Stimulated activated CD4-positive, alpha-beta T cell treated with anti-CD3 and anti-CD28 coated beads, Interleukin-2, amount 100 ng/mL, for 4 hours (primary cell): Measurements from ENCODE around the gene ATP5MC2.
"Not testable (repeated sequence)": the region's sequence is repeated elsewhere in the genome, so short reads cannot be mapped to it uniquely, and the experiment has no call there.

Experiments used
- DNase-seq: peaks from one replicate; pipeline ENCODE4 v3.0.0-alpha.2; 2020; ENCODE audit warnings: low read depth

The ATP5MC2 gene

DNA sequence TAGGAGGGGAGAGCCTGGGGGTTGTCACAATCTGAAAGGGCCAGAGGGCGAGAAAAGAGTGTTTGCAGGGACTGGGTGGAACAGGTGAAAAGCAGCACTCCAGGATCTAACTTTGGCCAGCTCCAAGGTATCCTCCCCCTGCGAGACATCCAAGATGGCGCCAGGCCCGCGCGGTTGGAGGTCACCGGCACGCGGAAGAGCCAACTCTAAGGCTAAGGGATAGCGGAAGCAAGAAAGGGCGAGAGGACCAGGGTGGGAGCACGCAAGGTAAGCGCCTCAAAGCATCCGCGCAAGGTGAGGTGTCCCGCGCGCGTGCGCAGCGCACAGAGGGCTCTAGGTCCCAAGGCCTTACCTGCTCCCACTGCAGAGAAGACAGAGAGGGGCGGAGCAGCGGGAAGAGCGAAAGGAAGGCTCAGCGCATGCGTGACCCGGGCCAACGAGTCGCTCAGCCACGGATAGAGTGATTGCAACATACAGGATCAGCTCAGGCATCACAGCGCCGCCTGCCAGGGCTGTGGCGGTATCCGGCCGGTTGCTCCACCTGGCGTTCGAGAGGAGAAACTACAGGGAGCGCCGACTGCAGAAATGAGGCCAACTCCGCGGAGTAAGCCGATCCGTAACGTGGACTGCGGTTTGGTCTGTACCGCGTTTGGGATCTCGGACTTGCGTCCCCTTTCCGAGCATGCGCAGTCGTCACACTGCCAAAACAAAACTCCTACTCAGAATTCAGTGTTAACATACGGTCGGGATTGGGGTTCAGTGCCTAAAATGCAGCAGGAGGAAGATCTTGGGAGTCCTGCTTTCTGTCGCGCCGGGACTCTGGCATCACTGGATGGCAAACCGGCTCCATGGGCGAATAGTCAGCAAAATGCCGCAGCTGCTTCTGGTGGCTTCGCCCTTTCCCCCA is at the start of gene ATP5MC2:
TSS of gene ATP5MC2 (minus strand) at position 383 of the 907 bp plus-strand sequence. CDS start 3,469 bp downstream, outside the sequence.
- peak; percentile 96 for DNase-seq

DNA sequence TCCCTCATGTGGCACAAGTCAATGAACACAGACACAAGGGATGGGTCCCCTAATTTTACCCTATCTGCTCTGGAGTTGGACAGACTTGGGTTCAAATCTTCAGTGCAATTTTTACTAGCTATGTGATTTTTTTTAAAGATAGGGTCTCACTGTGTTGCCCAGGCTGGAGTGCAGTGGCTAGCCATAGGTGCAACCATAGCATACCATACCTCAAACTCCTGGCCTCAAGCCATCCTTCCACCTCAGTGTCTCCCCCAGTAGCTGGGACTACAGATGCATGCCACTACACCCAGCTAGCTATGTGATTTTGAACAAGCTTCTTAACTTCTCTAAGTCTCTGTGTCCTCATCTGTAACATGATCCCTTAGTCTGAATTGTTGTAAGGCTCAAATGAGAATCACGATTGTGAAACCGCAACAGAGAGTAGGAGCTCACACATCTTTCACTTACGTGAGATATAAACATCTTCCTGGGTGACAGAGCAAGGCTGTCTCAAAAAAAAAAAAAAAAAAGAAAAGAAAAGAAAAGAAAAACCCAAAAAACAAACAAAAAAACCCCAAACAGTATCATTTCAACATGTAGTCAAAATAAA is 46.7 kb upstream of the ATP5MC2 start:
- no peak for DNase-seq

DNA sequence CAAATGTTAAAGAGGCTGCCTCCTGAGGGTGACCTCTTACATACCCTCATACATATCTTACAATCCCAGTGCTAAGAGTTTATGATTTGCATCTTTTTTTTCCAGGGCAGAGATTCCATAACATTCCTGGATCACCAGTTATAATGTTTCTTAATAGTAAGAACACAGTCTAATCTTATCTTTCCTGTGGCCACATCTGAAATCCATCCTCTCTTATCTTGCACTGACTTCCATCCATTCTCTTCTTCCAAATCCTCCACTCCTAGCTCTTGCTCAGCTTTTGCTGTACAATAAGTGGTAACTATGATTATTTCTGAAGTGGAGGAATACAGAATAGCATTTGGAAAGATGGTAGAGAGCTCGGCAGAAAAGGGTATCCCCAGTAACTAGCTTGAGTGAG is 45.1 kb upstream of the ATP5MC2 start:
- no peak for DNase-seq

DNA sequence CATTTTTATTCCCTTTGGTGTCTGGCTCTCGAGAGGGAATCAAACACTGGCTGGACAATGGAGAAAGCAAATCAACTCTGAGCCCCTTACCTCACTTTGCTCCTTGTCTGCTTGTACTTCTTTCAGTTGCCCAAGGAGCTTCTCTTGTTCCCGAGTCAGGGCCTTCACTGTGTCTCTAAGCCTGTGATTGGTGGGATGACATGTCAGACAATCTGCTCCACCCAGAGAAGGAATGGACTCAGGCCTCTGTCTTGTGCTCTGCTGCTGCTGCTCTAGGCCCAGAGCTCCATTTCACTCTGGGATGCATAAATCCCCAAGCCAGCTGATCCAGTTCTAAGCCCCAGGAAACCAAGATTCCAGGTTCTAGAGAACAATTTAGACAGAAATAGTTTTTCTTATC is 43.8 kb upstream of the ATP5MC2 start:
- no peak for DNase-seq

DNA sequence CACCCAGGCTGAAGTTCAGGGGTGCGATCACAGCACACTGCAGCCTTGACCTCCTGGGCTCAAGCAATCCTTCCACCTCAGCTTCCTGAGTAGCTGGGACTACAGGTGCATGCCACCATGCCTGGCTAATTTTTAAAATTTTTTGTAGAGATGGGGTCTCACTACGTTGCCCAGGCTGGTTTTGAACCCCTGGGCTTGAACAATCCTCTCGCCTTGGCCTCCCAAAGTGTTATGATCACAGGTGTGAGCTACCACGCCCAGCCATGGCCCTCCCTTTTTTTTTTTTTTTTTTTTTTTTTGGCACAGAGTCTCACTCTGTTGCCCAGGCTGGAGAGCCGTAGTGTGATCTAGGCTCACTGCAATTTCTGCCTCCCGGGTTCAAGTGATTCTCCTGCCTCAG is 42.7 kb upstream of the ATP5MC2 start:
- DNase-seq: not testable (repeated sequence)

DNA sequence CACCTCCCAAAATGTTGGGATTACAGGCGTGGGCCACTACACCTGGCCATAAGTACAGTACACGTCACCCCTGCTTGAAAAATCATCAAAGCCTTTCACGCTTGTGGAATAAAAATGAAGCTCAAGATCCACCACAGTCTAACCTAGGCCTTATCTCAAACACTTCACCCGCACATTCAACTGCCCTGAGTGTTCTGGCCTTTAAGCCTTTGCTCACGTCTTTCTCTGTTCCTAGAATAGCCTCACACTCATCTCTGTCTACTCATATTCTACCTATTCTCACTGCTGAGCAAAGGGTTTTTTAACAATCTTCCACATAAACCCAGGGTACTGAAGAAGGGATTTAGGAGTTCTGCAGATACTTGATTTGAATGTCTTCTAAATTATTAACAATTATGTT is 41.4 kb upstream of the ATP5MC2 start:
- no peak for DNase-seq

DNA sequence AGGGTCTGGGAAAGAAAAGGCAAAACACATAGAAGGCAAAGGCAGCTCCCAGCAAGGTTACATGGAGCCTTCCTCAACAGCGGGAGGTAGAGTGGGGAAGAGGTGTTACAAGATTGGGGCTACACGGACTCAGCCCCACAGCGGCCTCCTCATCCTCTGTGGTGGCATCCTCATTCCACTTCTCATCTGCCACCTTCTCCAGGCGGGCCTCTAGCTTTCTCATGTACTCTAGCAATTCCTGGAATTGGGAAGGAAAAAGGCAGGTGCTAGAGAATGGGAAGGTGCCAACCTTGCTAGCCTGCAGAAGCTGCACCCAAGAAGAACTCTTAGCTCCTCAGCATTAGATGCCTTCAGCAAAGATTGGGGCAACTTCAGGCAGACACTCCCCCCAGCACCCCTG is 38.1 kb upstream of the ATP5MC2 start:
- DNase-seq: no peak

DNA sequence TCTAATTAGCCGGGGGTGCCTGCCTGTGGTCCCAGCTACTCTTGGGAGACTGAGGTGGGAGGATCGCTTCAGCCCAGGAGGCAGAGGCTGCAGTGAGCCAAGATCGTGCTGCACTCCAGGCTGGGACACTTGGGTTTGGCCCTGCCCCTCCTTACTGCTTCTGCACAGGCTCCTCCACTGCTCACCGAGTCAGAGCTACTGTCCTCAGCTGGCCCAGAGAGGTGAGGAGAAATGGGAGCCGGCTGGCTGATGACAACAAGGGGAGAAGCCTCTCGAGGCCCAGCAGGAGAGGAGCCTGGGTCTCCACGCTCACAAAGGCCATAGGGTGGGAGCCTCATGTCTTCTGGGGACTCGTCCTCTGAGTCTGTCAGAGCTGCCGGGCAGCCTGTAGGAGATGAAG is 37.6 kb upstream of the ATP5MC2 start:
- no peak for DNase-seq

DNA sequence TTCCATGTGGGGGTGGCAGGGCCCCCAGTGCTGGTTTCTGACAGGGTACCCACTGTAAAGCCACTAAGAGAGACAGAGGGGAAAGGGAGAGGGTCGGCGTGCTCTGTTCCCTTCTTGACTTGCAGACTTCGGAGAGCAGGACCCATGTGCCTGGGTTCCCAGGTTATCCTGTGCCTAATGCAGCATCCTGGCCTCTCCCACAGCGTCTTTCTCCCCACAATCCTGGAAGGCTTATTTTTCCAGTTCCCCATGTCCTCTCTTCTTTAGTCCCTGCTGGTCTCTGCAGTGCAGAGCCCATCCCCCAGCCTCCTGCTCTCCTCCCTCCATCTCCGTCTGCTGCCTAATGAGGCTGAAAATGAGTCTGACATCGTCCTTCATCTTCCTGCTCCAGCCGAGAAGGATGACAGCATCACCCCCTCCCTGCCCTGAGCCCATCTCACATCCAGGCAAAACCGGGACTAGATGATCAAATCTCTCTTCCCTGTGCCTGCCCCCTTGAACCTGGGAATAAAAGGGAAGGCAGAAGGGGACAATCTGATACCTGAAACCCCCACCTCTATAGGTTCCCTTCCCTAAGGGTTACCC is 36.3 kb upstream of the ATP5MC2 start:
- DNase-seq: no peak

DNA sequence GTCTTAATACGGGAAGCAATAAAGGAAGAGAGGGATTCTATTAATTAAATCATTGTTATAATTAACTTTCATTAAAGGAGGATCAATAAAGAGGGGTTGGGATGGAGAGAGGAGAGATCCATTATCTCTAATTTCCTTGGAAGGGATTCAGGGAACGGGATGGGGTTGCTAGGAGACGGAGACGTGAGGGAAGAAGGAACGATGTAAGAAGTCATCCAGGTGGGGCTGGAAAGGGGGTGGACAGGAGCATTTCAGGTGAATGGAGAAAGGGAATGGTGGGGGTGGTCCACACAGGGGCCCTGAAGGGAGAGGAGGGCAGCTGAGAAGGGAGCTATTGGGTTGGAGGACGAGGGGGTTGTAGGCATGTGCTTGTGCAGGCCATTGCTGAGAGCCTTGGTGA is 34.2 kb upstream of the ATP5MC2 start:
- DNase-seq: no peak

DNA sequence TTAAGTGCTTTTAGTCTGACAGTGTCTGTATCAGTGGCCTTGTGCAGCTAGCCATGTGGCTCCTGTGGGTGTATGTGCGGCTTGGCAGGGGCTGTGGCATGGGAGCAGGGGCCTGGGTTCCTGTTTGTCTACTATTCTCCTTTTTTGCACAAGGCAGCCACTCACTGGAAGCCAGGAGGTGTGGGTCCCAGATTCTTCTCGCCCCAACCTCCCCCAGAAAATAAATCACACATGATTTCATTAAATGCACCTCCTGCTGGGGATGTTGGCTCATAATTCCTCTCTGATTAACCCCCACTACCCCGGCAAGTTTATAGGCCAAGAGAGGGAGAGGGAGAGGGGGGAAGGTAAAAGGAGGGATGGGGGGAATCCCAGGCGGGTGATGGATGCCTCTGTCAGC is 33.8 kb upstream of the ATP5MC2 start:
- DNase-seq: no peak

DNA sequence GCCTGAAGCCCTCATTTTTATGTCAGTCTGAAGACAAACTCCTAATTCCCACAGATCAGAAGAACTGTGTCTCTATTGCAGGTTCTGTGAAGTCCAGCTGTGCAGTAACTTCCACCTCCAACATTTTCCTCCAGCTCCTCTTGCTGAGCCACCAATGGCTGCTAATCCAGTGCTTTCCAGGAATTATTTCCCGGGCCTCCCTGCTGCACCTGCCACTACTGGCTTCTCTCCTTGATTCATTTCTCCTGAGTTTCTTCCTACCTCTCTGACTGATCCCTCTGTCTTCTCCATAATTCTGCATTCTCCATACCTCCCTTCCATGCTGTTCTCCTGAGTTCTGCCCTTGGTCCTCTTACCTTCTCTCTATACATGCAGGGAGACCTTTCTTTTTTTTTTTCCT is 30.2 kb upstream of the ATP5MC2 start:
- DNase-seq: no peak

DNA sequence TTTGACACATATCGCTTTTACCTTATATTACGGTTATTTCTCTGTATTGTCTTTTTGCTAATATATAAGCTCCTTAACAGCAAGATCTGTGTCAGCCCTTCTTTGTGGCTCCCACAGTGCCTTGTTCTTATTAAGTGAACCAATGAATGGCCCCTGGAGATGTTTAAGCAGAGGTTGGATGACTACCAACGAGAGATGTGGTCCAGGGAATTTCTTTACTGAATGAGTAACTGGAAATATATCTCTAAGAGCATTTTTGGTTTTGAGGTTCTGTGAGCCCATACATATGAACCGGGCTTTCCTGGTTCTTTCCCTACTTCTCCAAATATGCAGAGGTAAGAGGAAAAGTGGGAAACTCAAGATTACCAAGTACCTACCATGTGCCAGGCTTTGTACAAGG is 27.9 kb upstream of the ATP5MC2 start:
- DNase-seq: no peak

DNA sequence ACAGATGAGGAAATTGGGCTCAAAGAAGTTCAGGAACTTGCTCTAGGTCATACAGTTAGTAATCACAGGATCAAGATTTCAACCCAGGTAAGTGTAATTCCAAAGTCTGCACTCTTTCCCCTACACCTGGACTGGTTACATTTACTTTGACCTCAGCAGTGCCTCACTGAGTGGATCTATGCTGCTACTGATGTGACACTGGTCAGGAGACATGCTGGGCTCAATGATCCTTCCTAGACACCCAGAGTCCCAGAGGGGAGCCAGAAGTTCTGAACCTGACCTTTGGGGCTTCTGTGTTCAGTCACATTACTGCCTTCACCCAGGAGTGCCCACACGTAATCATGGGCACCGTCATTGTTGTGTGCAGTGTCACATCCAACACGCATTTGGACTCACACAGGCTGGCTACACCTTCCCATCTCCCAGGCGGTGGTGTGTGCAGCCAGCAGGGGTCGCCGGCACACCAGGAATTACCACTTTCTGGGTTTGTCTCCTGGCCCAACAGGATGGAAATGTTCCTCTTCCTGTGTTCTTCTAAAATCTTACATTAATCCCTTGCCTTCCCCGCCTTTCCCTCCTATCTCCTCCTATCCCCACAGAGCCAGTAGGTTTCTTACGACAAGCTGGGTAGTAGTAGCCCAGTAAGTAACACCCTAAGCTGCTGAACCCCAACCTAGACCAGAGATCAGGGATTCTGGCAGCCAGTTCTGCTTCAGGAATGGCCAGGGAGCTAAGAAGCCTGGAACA is 25.8 kb upstream of the ATP5MC2 start:
- peak; percentile 63 for DNase-seq

DNA sequence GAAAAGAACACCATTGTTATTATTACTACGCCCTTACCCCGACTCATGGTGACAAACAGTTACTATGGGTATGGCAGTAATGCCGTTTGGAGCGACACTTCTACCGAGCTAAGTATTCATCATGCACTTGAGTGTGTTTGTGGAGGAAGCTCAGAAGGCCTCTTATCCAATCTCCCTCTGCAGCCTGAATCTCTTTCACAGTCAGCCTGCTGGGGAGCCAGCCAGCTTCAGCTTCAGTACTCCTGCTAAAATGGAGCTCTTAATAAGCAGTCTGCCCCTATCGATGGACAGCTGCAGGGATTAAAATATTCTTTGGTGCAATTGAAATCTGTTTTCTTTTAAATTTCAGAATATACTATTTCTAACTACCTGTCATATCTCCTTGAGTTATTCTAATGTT is 24.7 kb upstream of the ATP5MC2 start:
- no peak for DNase-seq

DNA sequence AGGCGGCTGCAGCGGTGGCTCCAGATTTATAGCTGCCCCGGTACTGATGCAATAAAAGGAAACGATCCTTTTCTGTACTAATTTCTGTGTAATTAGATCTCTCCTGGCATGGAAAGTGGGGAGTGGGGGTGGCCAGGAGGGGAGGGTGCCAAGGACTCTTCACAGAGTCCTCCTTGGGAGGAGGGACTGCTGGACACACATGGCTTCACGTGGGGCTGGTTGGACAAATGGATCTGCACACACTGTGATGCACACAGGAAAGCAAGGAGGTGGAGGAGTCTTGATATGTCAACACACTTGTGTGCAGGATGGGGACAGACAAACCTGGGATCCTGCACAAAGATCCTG is 23.8 kb upstream of the ATP5MC2 start:
- no peak for DNase-seq

DNA sequence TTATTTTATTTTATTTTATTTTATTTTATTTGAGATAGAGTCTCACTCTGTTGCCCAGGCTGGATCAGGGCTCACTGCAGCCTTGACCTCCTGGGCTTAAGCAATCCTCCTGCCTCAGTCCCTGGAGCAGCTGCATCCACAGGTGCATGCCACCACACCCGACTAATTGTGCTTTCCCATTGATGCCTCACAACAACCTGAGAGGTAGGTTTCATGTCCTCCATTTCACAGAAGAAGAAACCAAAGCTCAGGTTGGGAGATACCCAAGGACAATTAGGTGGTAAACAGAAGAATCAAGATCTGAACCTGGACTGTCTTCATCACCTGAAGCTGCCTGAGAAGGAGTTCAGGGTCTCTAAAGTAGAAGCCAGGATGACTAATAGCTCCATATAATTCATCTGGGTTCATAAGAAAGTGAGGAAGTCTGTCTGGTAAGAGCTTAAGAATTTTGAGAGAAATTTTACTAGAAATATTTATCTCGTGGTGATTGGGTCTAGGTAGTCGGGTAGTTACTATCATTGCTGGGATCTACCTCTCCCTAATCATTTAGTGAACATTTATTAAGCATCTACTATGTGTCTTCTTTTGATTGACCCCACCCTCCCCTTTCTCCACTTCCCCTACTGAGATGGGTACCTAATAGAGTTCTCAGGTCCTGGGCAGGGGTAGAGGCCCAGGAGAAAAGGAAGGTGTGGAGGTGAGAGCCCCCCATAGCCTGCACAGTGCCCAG is 23.2 kb upstream of the ATP5MC2 start:
- DNase-seq: no peak

DNA sequence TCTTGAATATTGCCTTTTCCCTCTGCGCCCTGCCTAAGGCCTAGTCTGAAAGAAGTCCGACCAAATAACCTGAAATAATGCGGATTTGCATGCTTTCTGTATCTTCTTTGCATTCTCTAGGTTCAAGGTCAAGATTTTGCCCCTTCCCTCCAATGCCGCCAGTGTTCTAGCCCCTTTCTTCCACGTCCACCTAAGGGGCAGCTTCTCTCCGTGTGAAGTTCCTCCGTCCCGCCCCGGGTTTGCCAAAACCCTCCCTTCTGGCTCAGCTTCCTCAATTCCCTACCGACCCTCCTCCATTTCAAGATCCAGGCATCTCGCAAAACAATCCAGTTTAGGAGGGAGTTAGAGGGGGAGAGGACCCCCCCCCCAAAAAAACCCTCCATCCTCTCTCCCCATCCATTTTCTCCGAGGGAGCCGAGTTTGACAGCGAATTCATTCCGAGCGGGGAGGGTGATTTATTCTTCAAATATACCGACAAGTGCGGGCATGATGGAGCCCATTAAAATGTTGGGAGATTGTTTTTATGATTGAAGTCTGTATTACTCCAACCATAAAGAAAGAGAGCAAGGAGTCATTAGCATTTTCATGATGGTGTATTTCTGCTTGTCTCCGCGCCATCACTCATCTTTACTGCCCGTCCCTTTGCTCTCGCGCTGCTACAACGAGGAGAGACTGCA is 20.9 kb upstream of the ATP5MC2 start:
- DNase-seq: no peak

DNA sequence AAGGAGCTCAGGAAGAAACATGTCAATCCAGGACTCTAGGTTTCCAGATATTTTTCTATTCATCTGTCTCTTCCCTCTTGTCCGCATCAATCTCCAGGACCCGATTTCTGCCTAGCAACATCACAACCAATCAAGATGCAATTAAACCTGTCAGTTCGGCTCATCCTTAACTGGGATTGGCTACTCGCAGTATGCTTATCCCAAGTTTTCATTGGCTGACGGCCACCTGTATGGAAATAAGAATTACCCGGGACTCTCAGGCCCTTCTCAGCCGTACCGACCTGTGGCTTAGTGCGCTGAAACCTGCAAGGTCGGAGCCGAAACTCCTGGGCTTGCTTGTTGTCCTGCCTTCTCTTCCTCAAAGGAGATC is 20.4 kb upstream of the ATP5MC2 start:
- DNase-seq: no peak

DNA sequence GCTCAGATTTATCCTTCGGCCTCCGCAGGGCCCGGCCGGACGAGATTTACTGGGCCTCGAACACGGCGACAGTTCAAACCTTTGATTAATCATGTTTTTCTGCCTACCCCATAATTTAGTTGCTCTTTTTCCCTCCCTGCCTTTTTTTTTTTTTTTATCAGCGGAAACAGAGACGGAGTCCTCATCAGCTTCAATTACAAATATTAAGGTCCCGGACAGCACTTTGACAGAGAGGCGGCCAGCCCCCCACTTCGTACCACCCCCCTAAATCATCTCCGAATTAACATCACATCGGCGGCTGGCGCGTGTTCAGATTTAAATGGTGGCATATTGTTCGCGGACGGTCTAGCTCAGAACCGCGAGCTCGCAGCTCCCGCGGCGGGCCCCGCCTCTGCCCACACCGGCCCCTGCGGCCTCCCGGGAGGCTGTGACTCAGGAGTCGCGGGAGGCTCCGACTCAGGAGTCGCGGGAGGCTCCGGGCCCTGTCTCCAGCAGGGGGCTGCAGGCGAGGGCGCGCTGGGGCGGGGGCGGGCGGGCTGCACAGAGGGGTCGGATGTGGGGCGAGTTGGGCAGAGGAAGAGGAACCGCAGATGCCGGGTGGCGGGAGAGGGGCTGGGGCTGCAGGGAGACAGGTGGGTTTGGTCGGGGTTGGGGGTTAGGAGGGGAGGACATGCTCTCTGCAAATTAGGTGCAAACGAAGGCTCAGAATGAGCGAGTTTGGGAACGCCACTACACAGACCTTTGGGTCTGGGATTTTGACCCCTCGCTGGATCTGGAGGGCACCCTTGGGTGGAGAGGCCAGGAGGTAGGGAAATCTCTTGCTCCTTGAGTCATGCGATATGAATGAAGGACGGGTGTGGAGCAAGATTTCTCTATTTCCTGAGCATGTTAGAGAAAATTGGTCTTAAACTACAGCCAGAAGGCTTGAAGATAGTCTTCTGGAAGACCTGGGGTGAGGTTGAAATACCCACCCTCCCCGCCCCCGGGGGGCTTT is 19.6 kb upstream of the ATP5MC2 start:
- DNase-seq: peak; percentile 22
